GM23338 (cell line): Measurements from ENCODE around the gene FBXO22. TPM values are rescaled to one million over a fixed set of nuclear protein-coding genes. Genes with fewer than 3 reads are reported as not detected.

Experiments used
- ATAC-seq: fragments of 200-7000 bp; cut with Tn5 transposase; 3 replicates; pipeline ENCODE4 v1.9.1; 2020
- DNase-seq: peaks from one replicate; pipeline ENCODE4 v3.0.0-alpha.2; 2015; ENCODE audit warnings: low spot score
- H2AFZ ChIP-seq: fragments of 200-600 bp; sonication (generic); 2 replicates; pipeline ENCODE4 v1.8.0; 2016; ENCODE audit warnings: antibody characterized with exemption, mild to moderate bottlenecking, moderate library complexity
- H3F3A ChIP-seq: fragments of 200-600 bp; sonication (generic); replicated peaks from 2 replicates; pipeline ENCODE4 v1.8.0; 2017; ENCODE audit warnings: antibody characterized with exemption, mixed run types, low read depth
- H3K27ac ChIP-seq: fragments of 200-600 bp; sonication (generic); 2 replicates; pipeline ENCODE4 v1.6.1; 2016; ENCODE audit warnings: low read depth
- H3K27me3 ChIP-seq: fragments of 200-600 bp; sonication (generic); 2 replicates; pipeline ENCODE4 v1.8.0; 2016; ENCODE audit warnings: mild to moderate bottlenecking, mixed run types, moderate library complexity; ENCODE audit not compliant: insufficient read depth
- H3K36me3 ChIP-seq: fragments of 200-600 bp; sonication (generic); 2 replicates; pipeline ENCODE4 v1.8.0; 2016; ENCODE audit warnings: mild to moderate bottlenecking; ENCODE audit not compliant: insufficient read depth
- H3K4me1 ChIP-seq: fragments of 200-600 bp; sonication (generic); 2 replicates; pipeline ENCODE4 v1.8.0; 2016; ENCODE audit warnings: mild to moderate bottlenecking, moderate library complexity; ENCODE audit not compliant: insufficient read depth
- H3K4me2 ChIP-seq: fragments of 200-600 bp; sonication (generic); 2 replicates; pipeline ENCODE4 v1.7.1; 2017; ENCODE audit warnings: mixed run types
- H3K4me3 ChIP-seq: fragments of 200-600 bp; sonication (generic); 2 replicates; pipeline ENCODE4 v1.6.1; 2016; ENCODE audit warnings: mixed run types
- H3K79me2 ChIP-seq: fragments of 200-600 bp; sonication (generic); replicated peaks from 2 replicates; pipeline ENCODE4 v1.8.0; 2017; ENCODE audit warnings: mild to moderate bottlenecking; ENCODE audit not compliant: insufficient read depth
- H3K9me2 ChIP-seq: fragments of 200-600 bp; sonication (generic); 2 replicates; pipeline ENCODE4 v1.8.0; 2017; ENCODE audit not compliant: insufficient read depth
- H4K20me1 ChIP-seq: fragments of 200-600 bp; sonication (generic); replicated peaks from 2 replicates; pipeline ENCODE4 v1.8.0; 2017; ENCODE audit warnings: mild to moderate bottlenecking; ENCODE audit not compliant: insufficient read depth
- H3K27ac Mint-ChIP-seq: 2 replicates; pipeline ENCODE4 v1.8.0; 2020; ENCODE audit warnings: inconsistent platforms, mild to moderate bottlenecking, moderate library complexity, mixed read lengths
- H3K27me3 Mint-ChIP-seq: 3 replicates; pipeline ENCODE4 v1.8.0; 2022; ENCODE audit warnings: low read depth, mild to moderate bottlenecking, moderate library complexity, mixed read lengths, inconsistent platforms; ENCODE audit not compliant: insufficient read depth, poor library complexity
- H3K36me3 Mint-ChIP-seq: 3 replicates; pipeline ENCODE4 v1.8.0; 2021; ENCODE audit warnings: low read depth, mild to moderate bottlenecking, inconsistent platforms, moderate library complexity, mixed read lengths
- H3K4me1 Mint-ChIP-seq: 3 replicates; pipeline ENCODE4 v1.8.0; 2020; ENCODE audit warnings: mild to moderate bottlenecking, inconsistent platforms, mixed read lengths
- H3K4me3 Mint-ChIP-seq: 3 replicates; pipeline ENCODE4 v1.8.0; 2021; ENCODE audit warnings: moderate library complexity, mild to moderate bottlenecking, inconsistent platforms, mixed read lengths
- H3K9me3 Mint-ChIP-seq: 3 replicates; pipeline ENCODE4 v1.8.0; 2020; ENCODE audit warnings: moderate library complexity, mild to moderate bottlenecking, inconsistent platforms, mixed read lengths
- CREB1 ChIP-seq: fragments of 250-450 bp; sonication (Bioruptor Pico); IDR thresholded peaks from 2 replicates; pipeline ENCODE4 v1.5.0; 2020; ENCODE audit warnings: low read depth, mild to moderate bottlenecking, moderate library complexity
- EZH2phosphoT487 ChIP-seq: fragments of 200-600 bp; sonication (generic); IDR thresholded peaks from one replicate; pipeline ENCODE4 v1.8.1; 2018; ENCODE audit warnings: antibody characterized with exemption; ENCODE audit not compliant: unreplicated experiment
- NANOG ChIP-seq: IDR thresholded peaks from 2 replicates; pipeline ENCODE4 v1.6.1; 2016; ENCODE audit warnings: antibody characterized with exemption, borderline replicate concordance
- POLR2AphosphoS5 ChIP-seq: IDR thresholded peaks from 2 replicates; pipeline ENCODE4 v1.6.1; 2016; ENCODE audit warnings: antibody characterized with exemption, low read depth
- STAT1 ChIP-seq: IDR thresholded peaks from one replicate; pipeline ENCODE4 v1.6.1; 2016; ENCODE audit warnings: antibody characterized with exemption; ENCODE audit not compliant: unreplicated experiment
- ZNF114 ChIP-seq: fragments of 250-450 bp; sonication (Bioruptor Pico); IDR thresholded peaks from 2 replicates; pipeline ENCODE4 v1.5.0; 2020; ENCODE audit warnings: mild to moderate bottlenecking, moderate library complexity
- polyA plus RNA-seq: library from polyadenylated mRNA; unstranded; fragments of >200 nt; fragmentation: Nextera tagmentation; extraction: Ambion mirVana; gene quantifications from 2 replicates; pipeline ENCODE4 v1.2.1, GENCODE V29; 2016
- total RNA-seq: library from RNA; depleted of rRNA; stranded (reverse); fragments of >200 nt; shearing (Covaris generic); gene quantifications from 2 replicates; pipeline ENCODE4 v1.2.3, GENCODE V29; 2014
- TF ChIP-seq, protein P1 (sequence below), 2 experiments: fragments of 200-600 bp in 1 of 2; sonication (generic) in 1 of 2; conservative IDR thresholded peaks; 2 replicates each; pipeline versions ENCODE4 v1.5.1 to v1.6.1; 2016 to 2017; ENCODE audit warnings: antibody characterized with exemption in 2 of 2, low read depth in 2 of 2, mild to moderate bottlenecking in 2 of 2, moderate library complexity in 1 of 2
- TF ChIP-seq, protein P2 (sequence below): IDR thresholded peaks from one replicate; pipeline ENCODE4 v1.6.1; 2018; ENCODE audit warnings: antibody characterized with exemption; ENCODE audit not compliant: unreplicated experiment

Gene FBXO22
- total and polyA plus RNA-seq, 2 experiments from 2014 or later, result 79.8 to 94.5 TPM

DNA sequence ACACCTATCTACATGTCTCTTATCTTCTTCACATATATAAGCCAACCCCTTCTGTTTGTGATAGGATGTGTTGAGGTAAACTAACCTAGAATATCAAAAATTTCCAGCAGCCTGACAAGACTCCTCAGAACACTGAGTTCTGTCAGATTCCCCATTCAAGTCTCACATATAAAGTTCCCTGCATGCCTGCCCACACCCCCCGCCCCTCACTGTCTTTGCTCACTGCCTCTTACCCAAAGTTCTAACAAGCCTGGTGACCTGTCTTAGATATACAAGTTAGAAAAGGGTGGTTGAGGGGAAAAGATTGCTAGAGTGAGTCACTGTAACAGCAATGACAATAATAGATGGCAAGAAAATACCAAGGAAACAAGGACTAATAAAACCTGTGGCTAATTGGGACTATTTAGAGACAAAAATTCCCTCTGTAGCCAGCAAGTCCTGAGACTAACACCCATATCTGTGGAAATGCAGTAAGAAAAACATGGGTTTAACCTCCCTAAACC lies 40.1 kb downstream of the FBXO22 start (continued):
- TF ChIP-seq, protein P1, sequence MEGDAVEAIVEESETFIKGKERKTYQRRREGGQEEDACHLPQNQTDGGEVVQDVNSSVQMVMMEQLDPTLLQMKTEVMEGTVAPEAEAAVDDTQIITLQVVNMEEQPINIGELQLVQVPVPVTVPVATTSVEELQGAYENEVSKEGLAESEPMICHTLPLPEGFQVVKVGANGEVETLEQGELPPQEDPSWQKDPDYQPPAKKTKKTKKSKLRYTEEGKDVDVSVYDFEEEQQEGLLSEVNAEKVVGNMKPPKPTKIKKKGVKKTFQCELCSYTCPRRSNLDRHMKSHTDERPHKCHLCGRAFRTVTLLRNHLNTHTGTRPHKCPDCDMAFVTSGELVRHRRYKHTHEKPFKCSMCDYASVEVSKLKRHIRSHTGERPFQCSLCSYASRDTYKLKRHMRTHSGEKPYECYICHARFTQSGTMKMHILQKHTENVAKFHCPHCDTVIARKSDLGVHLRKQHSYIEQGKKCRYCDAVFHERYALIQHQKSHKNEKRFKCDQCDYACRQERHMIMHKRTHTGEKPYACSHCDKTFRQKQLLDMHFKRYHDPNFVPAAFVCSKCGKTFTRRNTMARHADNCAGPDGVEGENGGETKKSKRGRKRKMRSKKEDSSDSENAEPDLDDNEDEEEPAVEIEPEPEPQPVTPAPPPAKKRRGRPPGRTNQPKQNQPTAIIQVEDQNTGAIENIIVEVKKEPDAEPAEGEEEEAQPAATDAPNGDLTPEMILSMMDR (conservative IDR thresholded peaks at IDR 0.05; ENCODE audit: low read depth in 2 of 2), result no peak
- TF ChIP-seq ZNF114 (CRISPR knock-in tag) (no peak), CREB1 (CRISPR knock-in tag) (no peak), POLR2AphosphoS5 (no peak)
- TF ChIP-seq, protein P2, sequence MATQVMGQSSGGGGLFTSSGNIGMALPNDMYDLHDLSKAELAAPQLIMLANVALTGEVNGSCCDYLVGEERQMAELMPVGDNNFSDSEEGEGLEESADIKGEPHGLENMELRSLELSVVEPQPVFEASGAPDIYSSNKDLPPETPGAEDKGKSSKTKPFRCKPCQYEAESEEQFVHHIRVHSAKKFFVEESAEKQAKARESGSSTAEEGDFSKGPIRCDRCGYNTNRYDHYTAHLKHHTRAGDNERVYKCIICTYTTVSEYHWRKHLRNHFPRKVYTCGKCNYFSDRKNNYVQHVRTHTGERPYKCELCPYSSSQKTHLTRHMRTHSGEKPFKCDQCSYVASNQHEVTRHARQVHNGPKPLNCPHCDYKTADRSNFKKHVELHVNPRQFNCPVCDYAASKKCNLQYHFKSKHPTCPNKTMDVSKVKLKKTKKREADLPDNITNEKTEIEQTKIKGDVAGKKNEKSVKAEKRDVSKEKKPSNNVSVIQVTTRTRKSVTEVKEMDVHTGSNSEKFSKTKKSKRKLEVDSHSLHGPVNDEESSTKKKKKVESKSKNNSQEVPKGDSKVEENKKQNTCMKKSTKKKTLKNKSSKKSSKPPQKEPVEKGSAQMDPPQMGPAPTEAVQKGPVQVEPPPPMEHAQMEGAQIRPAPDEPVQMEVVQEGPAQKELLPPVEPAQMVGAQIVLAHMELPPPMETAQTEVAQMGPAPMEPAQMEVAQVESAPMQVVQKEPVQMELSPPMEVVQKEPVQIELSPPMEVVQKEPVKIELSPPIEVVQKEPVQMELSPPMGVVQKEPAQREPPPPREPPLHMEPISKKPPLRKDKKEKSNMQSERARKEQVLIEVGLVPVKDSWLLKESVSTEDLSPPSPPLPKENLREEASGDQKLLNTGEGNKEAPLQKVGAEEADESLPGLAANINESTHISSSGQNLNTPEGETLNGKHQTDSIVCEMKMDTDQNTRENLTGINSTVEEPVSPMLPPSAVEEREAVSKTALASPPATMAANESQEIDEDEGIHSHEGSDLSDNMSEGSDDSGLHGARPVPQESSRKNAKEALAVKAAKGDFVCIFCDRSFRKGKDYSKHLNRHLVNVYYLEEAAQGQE, result no peak

DNA sequence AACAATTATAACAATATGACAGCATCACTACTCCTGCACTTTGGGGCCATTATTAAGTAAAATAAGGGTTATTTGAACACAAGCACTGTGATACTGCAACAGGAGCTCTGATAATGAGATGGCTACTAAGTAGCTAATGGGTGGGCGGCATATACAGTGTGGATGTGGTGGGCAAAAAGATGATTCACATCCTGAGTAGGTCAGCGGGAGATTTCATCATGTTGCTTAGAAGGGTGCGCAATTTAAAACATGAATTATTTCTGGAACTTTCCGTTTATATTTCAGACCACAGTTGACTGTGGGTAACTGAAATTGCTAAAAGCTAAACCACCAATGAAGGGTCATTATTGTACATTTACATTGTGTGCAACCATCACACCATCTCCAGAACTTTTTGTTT lies 42.3 kb downstream of the FBXO22 start:
- Histone ChIP-seq H4K20me1 (no peaks in the 10 kb centered on the region), H3F3A (no peaks in the 10 kb centered on the region), H3K27ac (no peak overlapping the region), H3K4me2 (no peak overlapping the region), H3K4me3 (no peak overlapping the region), H3K9me2 (no peaks in the 10 kb centered on the region), H3K27me3 (no peaks in the 10 kb centered on the region), H3K79me2 (no peaks in the 10 kb centered on the region), H3K4me1 (no peaks in the 10 kb centered on the region), H3K36me3 (no peaks in the 10 kb centered on the region), H2AFZ (no peak overlapping the region)
- TF ChIP-seq, protein P2, result no peak
- no peak for TF ChIP-seq STAT1
- no peak for TF ChIP-seq CREB1 (CRISPR knock-in tag)
- no peak for TF ChIP-seq POLR2AphosphoS5
- no peak for TF ChIP-seq NANOG
- TF ChIP-seq, protein P1 (conservative IDR thresholded peaks at IDR 0.05; ENCODE audit: low read depth in 2 of 2), result no peak
- TF ChIP-seq EZH2phosphoT487, result no peak
- no peak for TF ChIP-seq ZNF114 (CRISPR knock-in tag)
- peaks cover 2% of the 10 kb centered on the region; the same call in 2 of the 3 replicates for H3K9me3 Mint-ChIP-seq
- no peak overlapping the region for H3K27ac Mint-ChIP-seq
- DNase-seq, result no peak
- H3K27me3 Mint-ChIP-seq, result no peaks in the 10 kb centered on the region
- no peak overlapping the region for H3K4me3 Mint-ChIP-seq
- no peak for ATAC-seq
- H3K36me3 Mint-ChIP-seq, result peaks cover 2% of the 10 kb centered on the region; the same call in 2 of the 3 replicates
- no peaks in the 10 kb centered on the region; the same call in 2 of the 3 replicates for H3K4me1 Mint-ChIP-seq
